ENCODE measurements around the gene LCNL1. TPM values are rescaled to one million over a fixed set of nuclear protein-coding genes. Genes with fewer than 3 reads are reported as not detected.

Gene LCNL1
- total and polyA plus RNA-seq, 2 of the 13 experiments (the other 11 are each of a cell fraction or from before 2014, with no cell fraction given) = not detected

DNA sequence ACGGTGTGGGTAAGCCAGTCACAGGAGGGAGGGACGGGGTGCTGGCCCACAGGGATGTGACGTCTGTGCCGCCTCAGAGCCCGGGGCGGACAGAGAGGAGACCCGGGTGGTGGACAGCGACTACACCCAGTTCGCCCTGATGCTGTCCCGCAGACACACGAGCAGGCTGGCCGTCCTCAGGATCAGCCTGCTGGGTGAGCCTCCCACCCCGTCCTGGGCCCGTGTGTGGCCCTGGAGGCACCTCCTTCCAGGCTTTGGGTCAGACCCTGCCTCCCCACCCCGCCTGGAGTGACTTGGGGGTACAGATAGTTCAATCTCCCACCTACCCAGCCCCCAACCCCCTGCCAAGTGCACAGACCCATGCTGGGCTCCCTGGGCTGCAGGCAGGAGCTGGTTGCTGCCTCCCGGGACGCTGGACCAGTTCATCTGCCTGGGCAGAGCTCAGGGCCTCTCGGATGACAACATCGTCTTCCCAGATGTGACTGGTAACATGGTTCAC lies 29.0 kb upstream of the LCNL1 start:
- H3K79me2 ChIP-seq (ENCODE audit: insufficient read depth, low read length) = peaks cover 5% of the 10 kb centered on the region
- FAIRE-seq (no peak), ATAC-seq (no peak), DNase-seq (ENCODE audit: low spot score) (no peak)
- peaks cover 18% of the 10 kb centered on the region for H3K4me1 ChIP-seq (ENCODE audit: insufficient read depth, low read length)
- ChIA-PET CTCF (ENCODE audit: low intra/inter-chr PET ratio, low total read pairs) (no interaction called here), POLR2A (no interaction called here)
- no TSS peak for BruUV-seq (replicated peaks)
- no peak overlapping the region for H3K4me2 ChIP-seq (ENCODE audit: low read depth, low read length)
- H3K27me3 ChIP-seq (ENCODE audit: control insufficient read depth in 1 of 2, insufficient read depth in 2 of 2, low read length in 2 of 2) = peaks cover 1 to 3% of the 10 kb centered on the region in 2 experiments; a peak in 1 of 5 replicates
- H2AFZ ChIP-seq (ENCODE audit: low read length) = no peak overlapping the region
- no peak overlapping the region for H3K4me3 ChIP-seq (replicated peaks in 1 of 3; ENCODE audit: insufficient read depth in 1 of 3, low read depth in 2 of 3, low read length in 3 of 3)
- WGBS (ENCODE audit: low lambda C conversion rate) = 88% methylated on average over 5 of the region's 19 CpGs
- H3K27ac ChIP-seq (ENCODE audit: extremely low read length, insufficient read depth, low read length) = no peak overlapping the region
- H3K9me3 ChIP-seq (ENCODE audit: low read length) = no peaks in the 10 kb centered on the region
- no peaks in the 10 kb centered on the region for H4K20me1 ChIP-seq (ENCODE audit: insufficient read depth, low read length)
- no peak overlapping the region for H3K9ac ChIP-seq (ENCODE audit: insufficient read depth, low read depth, low read length)
- intact Hi-C loops (cut with micrococcal nuclease; ENCODE audit: unreplicated experiment) (no loop called here), in situ Hi-C loops (cut with HindIII; ENCODE audit: extremely low pct_ligation_motif_present, low pct_unique_long_range_greater_than_20kb) (no loop called here)
- H3K36me3 ChIP-seq (replicated peaks in 1 of 2; ENCODE audit: control insufficient read depth in 1 of 2, insufficient read depth in 2 of 2, low read length in 2 of 2) = no peaks in the 10 kb centered on the region
- TF ChIP-seq SATB2 (CRISPR knock-in tag; IDR thresholded peaks at IDR 0.05) = no peak
- no peak for TF ChIP-seq MEIS1 (CRISPR knock-in tag; IDR thresholded peaks at IDR 0.05; ENCODE audit: borderline replicate concordance)
- TF ChIP-seq SYNCRIP (IDR thresholded peaks at IDR 0.05; ENCODE audit: insufficient read depth, low read depth, low read length) = no peak
- TF ChIP-seq, protein P1, sequence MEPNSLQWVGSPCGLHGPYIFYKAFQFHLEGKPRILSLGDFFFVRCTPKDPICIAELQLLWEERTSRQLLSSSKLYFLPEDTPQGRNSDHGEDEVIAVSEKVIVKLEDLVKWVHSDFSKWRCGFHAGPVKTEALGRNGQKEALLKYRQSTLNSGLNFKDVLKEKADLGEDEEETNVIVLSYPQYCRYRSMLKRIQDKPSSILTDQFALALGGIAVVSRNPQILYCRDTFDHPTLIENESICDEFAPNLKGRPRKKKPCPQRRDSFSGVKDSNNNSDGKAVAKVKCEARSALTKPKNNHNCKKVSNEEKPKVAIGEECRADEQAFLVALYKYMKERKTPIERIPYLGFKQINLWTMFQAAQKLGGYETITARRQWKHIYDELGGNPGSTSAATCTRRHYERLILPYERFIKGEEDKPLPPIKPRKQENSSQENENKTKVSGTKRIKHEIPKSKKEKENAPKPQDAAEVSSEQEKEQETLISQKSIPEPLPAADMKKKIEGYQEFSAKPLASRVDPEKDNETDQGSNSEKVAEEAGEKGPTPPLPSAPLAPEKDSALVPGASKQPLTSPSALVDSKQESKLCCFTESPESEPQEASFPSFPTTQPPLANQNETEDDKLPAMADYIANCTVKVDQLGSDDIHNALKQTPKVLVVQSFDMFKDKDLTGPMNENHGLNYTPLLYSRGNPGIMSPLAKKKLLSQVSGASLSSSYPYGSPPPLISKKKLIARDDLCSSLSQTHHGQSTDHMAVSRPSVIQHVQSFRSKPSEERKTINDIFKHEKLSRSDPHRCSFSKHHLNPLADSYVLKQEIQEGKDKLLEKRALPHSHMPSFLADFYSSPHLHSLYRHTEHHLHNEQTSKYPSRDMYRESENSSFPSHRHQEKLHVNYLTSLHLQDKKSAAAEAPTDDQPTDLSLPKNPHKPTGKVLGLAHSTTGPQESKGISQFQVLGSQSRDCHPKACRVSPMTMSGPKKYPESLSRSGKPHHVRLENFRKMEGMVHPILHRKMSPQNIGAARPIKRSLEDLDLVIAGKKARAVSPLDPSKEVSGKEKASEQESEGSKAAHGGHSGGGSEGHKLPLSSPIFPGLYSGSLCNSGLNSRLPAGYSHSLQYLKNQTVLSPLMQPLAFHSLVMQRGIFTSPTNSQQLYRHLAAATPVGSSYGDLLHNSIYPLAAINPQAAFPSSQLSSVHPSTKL (CRISPR knock-in tag; IDR thresholded peaks at IDR 0.05) = no peak
- TF ChIP-seq ZNF17 (CRISPR knock-in tag; IDR thresholded peaks at IDR 0.05) = no peak
- no peak for TF ChIP-seq XRCC5 (optimal IDR thresholded peaks at IDR 0.05; ENCODE audit: low read length)
- TF ChIP-seq SP1 (IDR thresholded peaks at IDR 0.05) = no peak
- TF ChIP-seq SP1 (CRISPR knock-in tag; IDR thresholded peaks at IDR 0.05) = no peak
- TF ChIP-seq ZNF773 (CRISPR knock-in tag; IDR thresholded peaks at IDR 0.05; ENCODE audit: borderline replicate concordance) = no peak
- TF ChIP-seq ZFP90 (CRISPR knock-in tag; IDR thresholded peaks at IDR 0.05; ENCODE audit: borderline replicate concordance) = no peak
- no peak for TF ChIP-seq ZNF282 (IDR thresholded peaks at IDR 0.05; ENCODE audit: partially characterized antibody)
- TF ChIP-seq TAF15 (IDR thresholded peaks at IDR 0.05; ENCODE audit: low read depth, low read length, poor library complexity, severe bottlenecking) = no peak
- TF ChIP-seq, protein P2, sequence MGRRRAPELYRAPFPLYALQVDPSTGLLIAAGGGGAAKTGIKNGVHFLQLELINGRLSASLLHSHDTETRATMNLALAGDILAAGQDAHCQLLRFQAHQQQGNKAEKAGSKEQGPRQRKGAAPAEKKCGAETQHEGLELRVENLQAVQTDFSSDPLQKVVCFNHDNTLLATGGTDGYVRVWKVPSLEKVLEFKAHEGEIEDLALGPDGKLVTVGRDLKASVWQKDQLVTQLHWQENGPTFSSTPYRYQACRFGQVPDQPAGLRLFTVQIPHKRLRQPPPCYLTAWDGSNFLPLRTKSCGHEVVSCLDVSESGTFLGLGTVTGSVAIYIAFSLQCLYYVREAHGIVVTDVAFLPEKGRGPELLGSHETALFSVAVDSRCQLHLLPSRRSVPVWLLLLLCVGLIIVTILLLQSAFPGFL (CRISPR knock-in tag; IDR thresholded peaks at IDR 0.05) = no peak
- TF ChIP-seq MBNL3 (CRISPR knock-in tag; conservative IDR thresholded peaks at IDR 0.05) = no peak
- TF ChIP-seq, protein P3, sequence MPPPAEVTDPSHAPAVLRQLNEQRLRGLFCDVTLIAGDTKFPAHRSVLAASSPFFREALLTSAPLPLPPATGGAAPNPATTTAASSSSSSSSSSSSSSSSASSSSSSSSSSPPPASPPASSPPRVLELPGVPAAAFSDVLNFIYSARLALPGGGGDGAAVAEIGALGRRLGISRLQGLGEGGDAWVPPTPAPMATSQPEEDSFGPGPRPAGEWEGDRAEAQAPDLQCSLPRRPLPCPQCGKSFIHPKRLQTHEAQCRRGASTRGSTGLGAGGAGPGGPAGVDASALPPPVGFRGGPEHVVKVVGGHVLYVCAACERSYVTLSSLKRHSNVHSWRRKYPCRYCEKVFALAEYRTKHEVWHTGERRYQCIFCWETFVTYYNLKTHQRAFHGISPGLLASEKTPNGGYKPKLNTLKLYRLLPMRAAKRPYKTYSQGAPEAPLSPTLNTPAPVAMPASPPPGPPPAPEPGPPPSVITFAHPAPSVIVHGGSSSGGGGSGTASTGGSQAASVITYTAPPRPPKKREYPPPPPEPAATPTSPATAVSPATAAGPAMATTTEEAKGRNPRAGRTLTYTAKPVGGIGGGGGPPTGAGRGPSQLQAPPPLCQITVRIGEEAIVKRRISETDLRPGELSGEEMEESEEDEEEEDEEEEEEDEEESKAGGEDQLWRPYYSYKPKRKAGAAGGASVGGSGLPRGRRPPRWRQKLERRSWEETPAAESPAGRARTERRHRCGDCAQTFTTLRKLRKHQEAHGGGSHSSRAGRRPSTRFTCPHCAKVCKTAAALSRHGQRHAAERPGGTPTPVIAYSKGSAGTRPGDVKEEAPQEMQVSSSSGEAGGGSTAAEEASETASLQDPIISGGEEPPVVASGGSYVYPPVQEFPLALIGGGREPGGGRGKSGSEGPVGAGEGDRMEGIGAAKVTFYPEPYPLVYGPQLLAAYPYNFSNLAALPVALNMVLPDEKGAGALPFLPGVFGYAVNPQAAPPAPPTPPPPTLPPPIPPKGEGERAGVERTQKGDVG (CRISPR knock-in tag; IDR thresholded peaks at IDR 0.05; ENCODE audit: borderline replicate concordance) = no peak
